HG03135 (cell line): ENCODE results near the gene BSND.
"Not testable (repeated sequence)": the region's sequence is repeated elsewhere in the genome, so short reads cannot be mapped to it uniquely, and the experiment has no call there.

Experiments used
- ATAC-seq: cut with Tn5 transposase; IDR thresholded peaks from one replicate; pipeline ENCODE4 v1.9.1; 2021; ENCODE audit warnings: mild to moderate bottlenecking, moderate library complexity; ENCODE audit not compliant: unreplicated experiment

Gene BSND

GRCh38 chr1:55015731-55016620 is 17.2 kb downstream of the BSND start:
- no peak for ATAC-seq

DNA sequence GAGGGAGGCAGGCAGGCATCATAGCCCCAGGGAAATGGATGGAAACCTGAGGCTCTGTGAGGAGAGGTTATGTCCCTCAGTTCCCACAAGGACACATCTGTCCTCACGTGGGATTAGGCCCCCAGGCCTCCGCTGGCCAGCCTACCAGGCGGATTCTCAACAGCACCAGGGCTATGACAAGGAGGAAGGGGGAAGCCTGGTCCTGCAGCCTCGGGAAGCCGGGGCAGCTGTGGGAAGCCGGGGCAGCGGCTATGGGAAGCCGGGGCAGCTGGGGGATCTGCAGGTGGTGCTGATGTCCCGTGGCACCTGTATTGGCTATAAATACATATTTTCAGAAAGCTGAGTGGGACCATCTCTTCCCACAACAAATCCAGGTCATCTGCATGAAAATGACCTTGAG is 19.7 kb downstream of the BSND start:
- ATAC-seq = no peak

DNA sequence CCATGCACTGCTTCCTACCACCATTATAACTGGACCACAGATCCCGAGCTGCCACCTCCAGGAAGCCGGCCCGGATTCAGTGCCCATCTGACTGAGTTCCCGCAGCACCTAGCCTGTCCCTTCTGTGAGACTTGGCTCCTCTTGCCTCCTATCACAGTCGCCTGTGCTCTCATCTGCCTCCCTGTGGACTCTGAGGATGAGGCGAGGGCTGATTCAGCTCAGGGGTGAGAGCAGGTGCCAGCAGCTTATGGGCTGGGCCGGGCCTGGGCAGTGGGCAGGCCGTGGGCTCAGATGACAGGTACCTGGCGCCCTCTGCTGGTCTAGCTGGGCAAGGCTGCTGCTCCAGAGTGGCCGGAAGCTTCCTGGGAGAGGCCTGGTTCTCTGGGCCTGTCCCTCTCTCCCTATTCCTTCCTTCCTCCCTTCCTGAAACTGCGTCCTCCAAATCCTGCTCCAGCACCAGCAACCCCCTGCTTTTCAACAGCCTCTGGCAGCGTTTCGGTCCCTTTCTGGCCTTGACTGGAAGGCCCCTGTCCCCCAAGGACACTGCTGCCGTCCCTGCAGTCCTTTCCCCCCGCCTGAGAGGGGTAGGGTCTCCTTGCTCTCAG is 23.3 kb downstream of the BSND start:
- ATAC-seq = no peak

- not testable (repeated sequence) for ATAC-seq
These were observed 25.4 kb downstream of the BSND start for GRCh38 chr1:55024163-55024562.

DNA sequence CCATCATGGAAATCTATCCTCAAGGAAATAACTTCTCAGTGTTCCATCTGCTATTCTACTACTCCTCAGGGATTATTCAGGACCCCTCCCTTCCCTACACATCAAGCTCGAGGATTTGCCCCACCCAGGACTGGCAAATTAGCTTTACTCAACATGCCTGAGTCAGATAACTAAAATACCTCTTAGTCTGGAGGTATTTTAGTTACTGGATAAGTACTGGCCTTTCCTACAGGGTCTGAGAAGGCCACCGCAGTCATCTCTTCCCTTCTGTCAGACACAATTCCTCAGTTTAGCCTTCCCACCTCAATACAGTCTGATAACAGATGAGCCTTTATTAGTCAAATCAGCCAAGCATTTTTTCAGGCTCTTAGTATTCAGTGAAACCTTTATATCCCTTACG is 27.9 kb downstream of the BSND start:
- ATAC-seq = not testable (repeated sequence)

DNA sequence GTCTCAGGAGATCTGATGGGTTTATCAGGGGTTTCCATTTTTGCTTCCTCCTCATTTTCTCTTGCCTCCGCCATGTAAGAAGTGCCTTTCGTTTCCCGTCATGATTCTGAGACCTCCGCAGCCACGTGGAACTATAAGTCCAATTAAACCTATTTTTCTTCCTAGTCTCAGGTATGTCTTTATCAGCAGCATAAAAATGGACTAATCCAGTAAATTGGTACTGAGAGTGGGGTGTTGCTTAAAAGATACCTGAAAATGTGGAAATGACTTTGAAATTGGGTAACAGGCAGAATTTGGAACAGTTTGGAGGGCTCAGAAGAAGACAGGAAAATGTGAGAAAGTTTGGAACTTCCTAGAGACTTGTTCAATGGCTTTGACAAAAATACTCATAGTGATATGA is 32.4 kb downstream of the BSND start:
- not testable (repeated sequence) for ATAC-seq

- ATAC-seq = no peak
These were observed 34.5 kb downstream of the BSND start for GRCh38 chr1:55033265-55033614.

- no peak for ATAC-seq
These were observed 35.9 kb downstream of the BSND start for GRCh38 chr1:55034476-55035133.

- ATAC-seq = no peak
These were observed 37.2 kb downstream of the BSND start for GRCh38 chr1:55035904-55036303.

GRCh38 chr1:55037733-55038551 is 39.2 kb downstream of the BSND start:
- ATAC-seq = no peak

GRCh38 chr1:55038552-55038838 is 39.8 kb downstream of the BSND start:
- ATAC-seq = no peak

DNA sequence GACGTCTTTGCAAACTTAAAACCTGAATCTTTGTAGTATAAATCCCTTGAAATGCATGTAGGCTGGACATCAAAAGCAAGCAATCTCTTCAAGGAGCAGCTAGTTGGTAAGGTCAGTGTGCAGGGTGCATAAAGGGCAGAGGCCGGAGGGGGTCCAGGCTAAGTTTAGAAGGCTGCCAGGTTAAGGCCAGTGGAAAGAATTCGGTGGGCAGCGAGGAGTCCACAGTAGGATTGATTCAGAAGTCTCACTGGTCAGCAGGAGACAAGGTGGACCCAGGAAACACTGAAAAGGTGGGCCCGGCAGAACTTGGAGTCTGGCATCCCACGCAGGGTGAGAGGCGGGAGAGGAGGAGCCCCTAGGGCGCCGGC is 40.2 kb downstream of the BSND start:
- no peak for ATAC-seq

DNA sequence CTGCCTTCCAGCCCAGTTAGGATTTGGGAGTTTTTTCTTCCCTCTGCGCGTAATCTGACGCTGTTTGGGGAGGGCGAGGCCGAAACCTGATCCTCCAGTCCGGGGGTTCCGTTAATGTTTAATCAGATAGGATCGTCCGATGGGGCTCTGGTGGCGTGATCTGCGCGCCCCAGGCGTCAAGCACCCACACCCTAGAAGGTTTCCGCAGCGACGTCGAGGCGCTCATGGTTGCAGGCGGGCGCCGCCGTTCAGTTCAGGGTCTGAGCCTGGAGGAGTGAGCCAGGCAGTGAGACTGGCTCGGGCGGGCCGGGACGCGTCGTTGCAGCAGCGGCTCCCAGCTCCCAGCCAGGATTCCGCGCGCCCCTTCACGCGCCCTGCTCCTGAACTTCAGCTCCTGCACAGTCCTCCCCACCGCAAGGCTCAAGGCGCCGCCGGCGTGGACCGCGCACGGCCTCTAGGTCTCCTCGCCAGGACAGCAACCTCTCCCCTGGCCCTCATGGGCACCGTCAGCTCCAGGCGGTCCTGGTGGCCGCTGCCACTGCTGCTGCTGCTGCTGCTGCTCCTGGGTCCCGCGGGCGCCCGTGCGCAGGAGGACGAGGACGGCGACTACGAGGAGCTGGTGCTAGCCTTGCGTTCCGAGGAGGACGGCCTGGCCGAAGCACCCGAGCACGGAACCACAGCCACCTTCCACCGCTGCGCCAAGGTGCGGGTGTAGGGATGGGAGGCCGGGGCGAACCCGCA is 40.8 kb downstream of the BSND start, which contains the start of gene PCSK9:
TSS of gene PCSK9 (plus strand) at position 207 of the 741 bp plus-strand sequence. CDS start at position 497, 290 bp downstream.
- ATAC-seq = no peak

DNA sequence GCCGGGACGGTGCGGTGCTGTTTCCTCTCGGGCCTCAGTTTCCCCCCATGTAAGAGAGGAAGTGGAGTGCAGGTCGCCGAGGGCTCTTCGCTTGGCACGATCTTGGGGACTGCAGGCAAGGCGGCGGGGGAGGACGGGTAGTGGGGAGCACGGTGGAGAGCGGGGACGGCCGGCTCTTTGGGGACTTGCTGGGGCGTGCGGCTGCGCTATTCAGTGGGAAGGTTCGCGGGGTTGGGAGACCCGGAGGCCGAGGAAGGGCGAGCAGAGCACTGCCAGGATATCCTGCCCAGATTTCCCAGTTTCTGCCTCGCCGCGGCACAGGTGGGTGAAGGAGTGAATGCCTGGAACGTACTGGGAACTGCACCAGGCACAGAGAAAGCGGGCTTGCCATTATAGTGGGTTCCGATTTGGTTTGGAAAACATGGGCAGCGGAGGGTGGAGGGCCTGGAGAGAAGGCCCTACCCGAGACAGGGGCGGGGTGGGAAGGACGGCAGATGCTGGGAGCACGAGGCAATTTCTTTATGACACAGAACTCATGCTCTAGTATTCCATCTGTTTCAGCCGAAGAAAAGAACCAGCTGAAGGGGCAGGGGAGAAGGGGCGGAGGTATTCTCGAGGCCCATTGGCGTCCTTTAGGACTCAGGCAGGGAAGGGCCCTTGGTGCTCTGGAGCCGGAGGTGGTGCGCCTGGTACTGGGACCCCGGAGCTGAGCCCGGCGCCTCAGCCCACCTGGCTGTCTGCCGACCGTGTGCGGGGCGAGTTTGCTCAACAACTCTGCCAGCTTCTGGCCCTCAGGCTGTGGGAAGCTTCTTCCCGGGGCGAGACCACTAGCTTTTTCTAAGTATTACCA is 41.6 kb downstream of the BSND start:
- ATAC-seq = no peak

GRCh38 chr1:55040933-55041494 is 42.3 kb downstream of the BSND start:
- ATAC-seq = no peak

DNA sequence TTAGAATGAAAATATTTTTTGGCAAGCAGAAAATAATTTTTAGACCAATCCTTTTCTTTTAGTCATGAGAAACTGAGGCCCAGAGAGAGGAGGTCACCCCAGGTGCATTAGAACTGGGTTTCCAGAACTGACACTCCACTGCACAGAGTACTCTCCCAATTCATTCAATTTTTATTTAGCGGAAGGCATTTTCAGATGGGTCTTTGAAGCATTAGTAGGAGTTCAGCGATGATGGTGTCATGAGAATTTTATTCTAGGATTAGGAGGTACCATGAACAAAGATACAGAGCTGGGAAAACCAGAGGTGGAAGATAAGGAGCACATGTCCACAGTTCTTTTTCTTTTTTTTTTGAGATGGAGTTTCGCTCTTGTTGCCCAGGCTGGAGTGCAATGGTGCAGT is 42.9 kb downstream of the BSND start:
- no peak for ATAC-seq

DNA sequence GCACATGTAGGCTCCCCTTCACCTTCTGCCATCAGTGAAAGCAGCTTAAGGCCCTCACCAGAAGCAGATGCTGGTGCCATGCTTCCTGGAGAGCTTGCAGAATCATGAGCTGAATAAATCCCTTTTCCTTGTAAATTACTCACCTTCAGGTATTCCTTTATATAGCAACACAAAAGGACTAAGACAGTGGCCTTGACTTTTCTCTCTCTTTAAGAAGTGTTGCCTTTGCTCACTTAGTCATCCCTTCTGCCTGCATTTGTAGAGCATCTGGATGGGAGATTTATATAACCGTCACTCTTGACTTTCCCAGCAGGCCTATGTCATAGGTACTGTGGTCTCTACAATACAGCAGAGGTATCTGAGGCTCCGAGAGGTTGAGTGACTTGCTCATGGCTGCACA is 44.3 kb downstream of the BSND start:
- no peak for ATAC-seq

DNA sequence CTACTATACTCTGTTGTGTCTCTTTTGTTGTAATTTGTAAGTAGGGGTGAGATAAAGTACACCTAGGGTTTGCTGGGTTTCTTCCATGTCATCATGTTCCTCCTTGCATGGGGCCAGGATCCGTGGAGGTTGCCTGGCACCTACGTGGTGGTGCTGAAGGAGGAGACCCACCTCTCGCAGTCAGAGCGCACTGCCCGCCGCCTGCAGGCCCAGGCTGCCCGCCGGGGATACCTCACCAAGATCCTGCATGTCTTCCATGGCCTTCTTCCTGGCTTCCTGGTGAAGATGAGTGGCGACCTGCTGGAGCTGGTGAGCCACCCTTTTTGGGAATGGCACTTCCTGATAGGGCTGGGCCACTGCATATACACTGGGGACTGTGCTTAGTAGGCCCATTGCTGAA is 45.0 kb downstream of the BSND start:
- no peak for ATAC-seq

- no peak for ATAC-seq
These were observed 46.1 kb downstream of the BSND start for GRCh38 chr1:55044617-55045397.
